CD4-positive, alpha-beta memory T cell (primary cell): ENCODE data around the gene CACNA1I. TPM values are rescaled to one million over a fixed set of nuclear protein-coding genes. Genes with fewer than 3 reads are reported as not detected.

Experiments used
- CTCF ChIA-PET: fragments of 350-600 bp; sonication (Branson Sonifier 250); formaldehyde crosslinking; loops from one replicate; lab custom pipeline; 2021; ENCODE audit warnings: inconsistent platforms; ENCODE audit not compliant: partially characterized antibody; lab: Charles Lee
- POLR2A ChIA-PET: fragments of 350-600 bp; sonication (Branson Sonifier 250); formaldehyde crosslinking; loops from one replicate; lab custom pipeline; 2021; ENCODE audit not compliant: partially characterized antibody; lab: Charles Lee
- DNase-seq, 5 donors: peaks; one replicate each; pipeline versions ENCODE4 v3.0.0 to v3.0.0-alpha.2; 2020 to 2022; ENCODE audit warnings: mixed read lengths in 1 of 5
- H3K27ac ChIP-seq: one replicate; pipeline ENCODE4 v1.7.0; 2013; ENCODE audit warnings: low read depth, low read length
- H3K27me3 ChIP-seq: 2 replicates; pipeline ENCODE4 v1.7.0; 2013; ENCODE audit warnings: mild to moderate bottlenecking, low read length, moderate library complexity; ENCODE audit not compliant: insufficient read depth
- H3K36me3 ChIP-seq: 2 replicates; pipeline ENCODE4 v1.7.0; 2013; ENCODE audit warnings: mild to moderate bottlenecking, low read length, moderate library complexity; ENCODE audit not compliant: insufficient read depth
- H3K4me1 ChIP-seq: 2 replicates; pipeline ENCODE4 v1.7.0; 2013; ENCODE audit warnings: mild to moderate bottlenecking, low read length, moderate library complexity; ENCODE audit not compliant: insufficient read depth
- H3K4me3 ChIP-seq, 2 donors: one replicate each; pipeline ENCODE4 v1.7.0; 2013; ENCODE audit warnings: low read length in 2 of 2, mild to moderate bottlenecking in 1 of 2
- H3K9me3 ChIP-seq, 2 donors: one replicate each; pipeline ENCODE4 v1.7.0; 2013; ENCODE audit warnings: low read length in 2 of 2, control low read depth in 1 of 2; ENCODE audit not compliant: control insufficient read depth in 1 of 2
- H3K27ac Mint-ChIP-seq, 7 donors: one replicate each; pipeline ENCODE4 v1.8.0; 2020 to 2021; ENCODE audit warnings: mixed read lengths in 7 of 7, mild to moderate bottlenecking in 6 of 7, inconsistent platforms in 3 of 7, moderate library complexity in 3 of 7
- H3K27me3 Mint-ChIP-seq, 2 donors: one replicate each; pipeline ENCODE4 v1.8.0; 2020 to 2021; ENCODE audit warnings: mixed read lengths in 2 of 2
- H3K36me3 Mint-ChIP-seq, 2 donors: one replicate each; pipeline ENCODE4 v1.8.0; 2020 to 2021; ENCODE audit warnings: mixed read lengths in 2 of 2, inconsistent platforms in 1 of 2, mild to moderate bottlenecking in 1 of 2
- H3K4me1 Mint-ChIP-seq, 4 donors: one replicate each; pipeline ENCODE4 v1.8.0; 2020 to 2021; ENCODE audit warnings: mixed read lengths in 4 of 4, mild to moderate bottlenecking in 1 of 4
- H3K4me3 Mint-ChIP-seq, 8 donors: one replicate each; pipeline ENCODE4 v1.8.0; 2020 to 2021; ENCODE audit warnings: mixed read lengths in 8 of 8, mild to moderate bottlenecking in 7 of 8, moderate library complexity in 6 of 8, inconsistent platforms in 3 of 8
- H3K9me3 Mint-ChIP-seq, 8 donors: one replicate each; pipeline ENCODE4 v1.8.0; 2020 to 2021; ENCODE audit warnings: mixed read lengths in 8 of 8, mild to moderate bottlenecking in 5 of 8, inconsistent platforms in 3 of 8, moderate library complexity in 1 of 8
- intact Hi-C: fragments of 100-400 bp; cut with micrococcal nuclease; formaldehyde crosslinking; loops from one replicate; pipeline ENCODE4 v1.15.1; 2023
- polyA plus RNA-seq, 2 donors: library from polyadenylated mRNA; unstranded; fragments of 300-500 nt; fragmentation: Illumina TruSeq; gene quantifications; one replicate each; pipeline ENCODE4 v1.2.3, GENCODE V29; 2021
- total RNA-seq, 2 experiments: library from RNA; stranded (reverse); gene quantifications; one replicate each; pipeline ENCODE4 v1.2.3, GENCODE V29; 2021

CACNA1I gene
- total and polyA plus RNA-seq, 4 experiments from 2014 or later = 0.30 to 58.0 (median 29.7) TPM

- DNase-seq = no peak
- Histone ChIP-seq H3K27ac (no peak overlapping the region), H3K4me3 (no peak overlapping the region), H3K4me1 (peaks cover 12% of the 10 kb centered on the region), H3K9me3 (no peaks in the 10 kb centered on the region), H3K36me3 (no peaks in the 10 kb centered on the region), H3K27me3 (no peaks in the 10 kb centered on the region)
- no peak overlapping the region for H3K27ac Mint-ChIP-seq
- H3K36me3 Mint-ChIP-seq = no peaks in the 10 kb centered on the region
- intact Hi-C loops = no loop called here
- ChIA-PET POLR2A (no interaction called here), CTCF (interaction anchor here (1.0 to 1.4 kb wide), 2 partner anchors 323 to 406 kb away, joined by 3 read pairs; no protein-coding TSS in a partner anchor)
- H3K27me3 Mint-ChIP-seq = peaks cover 1 to 7% of the 10 kb centered on the region in 2 donors
- H3K4me1 Mint-ChIP-seq = peaks cover 6 to 22% (median 10%) of the 10 kb centered on the region in 4 donors
- H3K4me3 Mint-ChIP-seq = no peak overlapping the region
- no peaks in the 10 kb centered on the region for H3K9me3 Mint-ChIP-seq
These were observed 48.5 kb downstream of the CACNA1I start for GRCh38 chr22:39618996-39619530.

GRCh38 chr22:39620924-39621690, 50.6 kb downstream of the CACNA1I start:
- no peak overlapping the region for H3K27ac ChIP-seq
- H3K9me3 Mint-ChIP-seq = no peaks in the 10 kb centered on the region
- H3K4me1 ChIP-seq = peaks cover 12% of the 10 kb centered on the region
- H3K9me3 ChIP-seq = no peaks in the 10 kb centered on the region
- H3K27ac Mint-ChIP-seq = peak overlapping the region in 1 of 7 donors; percentile 47
- H3K36me3 ChIP-seq = no peaks in the 10 kb centered on the region
- H3K27me3 ChIP-seq = no peaks in the 10 kb centered on the region
- H3K4me3 Mint-ChIP-seq = no peak overlapping the region
- no peaks in the 10 kb centered on the region for H3K36me3 Mint-ChIP-seq
- DNase-seq = no peak
- H3K4me1 Mint-ChIP-seq = peaks cover 6 to 9% (median 7%) of the 10 kb centered on the region in 4 donors
- peaks cover 1 to 7% of the 10 kb centered on the region in 2 donors for H3K27me3 Mint-ChIP-seq
- ChIA-PET CTCF (interaction anchor here (0.7 to 3.0 kb wide), 3 partner anchors 127 to 403 kb away, joined by 3 to 23 read pairs (median 7); no protein-coding TSS in a partner anchor), POLR2A (no interaction called here)
- intact Hi-C loops = loop anchor here (10.0 kb wide), 1 partner anchor 56 kb away; no protein-coding TSS in a partner anchor
- H3K4me3 ChIP-seq = no peak overlapping the region

- no peaks in the 10 kb centered on the region for H3K36me3 ChIP-seq
- no peak overlapping the region for H3K27ac ChIP-seq
- ChIA-PET POLR2A (no interaction called here), CTCF (interaction anchor here (0.8 to 3.0 kb wide), 5 partner anchors 8 to 402 kb away, joined by 3 to 23 read pairs (median 6); no protein-coding TSS in a partner anchor)
- peaks cover 6 to 9% (median 7%) of the 10 kb centered on the region in 4 donors for H3K4me1 Mint-ChIP-seq
- H3K27me3 Mint-ChIP-seq = peaks cover 1 to 10% of the 10 kb centered on the region in 2 donors
- no peak for DNase-seq
- H3K9me3 Mint-ChIP-seq = no peaks in the 10 kb centered on the region
- H3K4me1 ChIP-seq = peaks cover 12% of the 10 kb centered on the region
- no peaks in the 10 kb centered on the region for H3K27me3 ChIP-seq
- no peaks in the 10 kb centered on the region for H3K9me3 ChIP-seq
- H3K4me3 ChIP-seq = no peak overlapping the region
- peak overlapping the region in 1 of 7 donors; percentile 23 for H3K27ac Mint-ChIP-seq
- intact Hi-C loops = loop anchor here (10.0 kb wide), 1 partner anchor 57 kb away; no protein-coding TSS in a partner anchor
- no peaks in the 10 kb centered on the region for H3K36me3 Mint-ChIP-seq
- no peak overlapping the region for H3K4me3 Mint-ChIP-seq
These were observed 51.3 kb downstream of the CACNA1I start for GRCh38 chr22:39621826-39622225.

- Mint-ChIP-seq H3K4me3 (no peak overlapping the region), H3K27ac (no peak overlapping the region), H3K9me3 (no peaks in the 10 kb centered on the region), H3K36me3 (no peaks in the 10 kb centered on the region), H3K27me3 (peaks cover 1 to 8% of the 10 kb centered on the region in 2 donors), H3K4me1 (peaks cover 4 to 5% (median 5%) of the 10 kb centered on the region in 4 donors)
- intact Hi-C loops = loop anchor here (1.0 to 10.0 kb wide), 3 partner anchors 58 to 401 kb away; no protein-coding TSS in a partner anchor
- Histone ChIP-seq H3K27me3 (no peaks in the 10 kb centered on the region), H3K4me1 (peaks cover 9% of the 10 kb centered on the region), H3K27ac (no peak overlapping the region), H3K36me3 (no peaks in the 10 kb centered on the region), H3K4me3 (no peak overlapping the region), H3K9me3 (no peaks in the 10 kb centered on the region)
- ChIA-PET POLR2A (no interaction called here), CTCF (interaction anchor here (1.3 to 3.0 kb wide), 4 partner anchors 10 to 401 kb away, joined by 5 to 23 read pairs (median 6); no protein-coding TSS in a partner anchor)
- DNase-seq = peak; percentile 58 to 69 (median 64)
These were observed 52.4 kb downstream of the CACNA1I start for GRCh38 chr22:39622881-39623367.

GRCh38 chr22:39623603-39624500, 53.3 kb downstream of the CACNA1I start:
- Histone ChIP-seq H3K9me3 (no peaks in the 10 kb centered on the region), H3K27ac (no peak overlapping the region), H3K4me1 (peaks cover 7% of the 10 kb centered on the region), H3K36me3 (no peaks in the 10 kb centered on the region), H3K27me3 (no peaks in the 10 kb centered on the region), H3K4me3 (no peak overlapping the region)
- intact Hi-C loops = loop anchor here (1.0 to 10.0 kb wide), 3 partner anchors 59 to 400 kb away; no protein-coding TSS in a partner anchor
- H3K27ac Mint-ChIP-seq = no peak overlapping the region
- no peak for DNase-seq
- H3K9me3 Mint-ChIP-seq = no peaks in the 10 kb centered on the region
- H3K36me3 Mint-ChIP-seq = no peaks in the 10 kb centered on the region
- H3K4me1 Mint-ChIP-seq = peaks cover 0 to 2% (median under 1%) of the 10 kb centered on the region in 4 donors
- H3K4me3 Mint-ChIP-seq = no peak overlapping the region
- POLR2A ChIA-PET = no interaction called here
- H3K27me3 Mint-ChIP-seq = peaks cover 1 to 3% of the 10 kb centered on the region in 2 donors
- CTCF ChIA-PET = interaction anchor here (1.2 to 4.3 kb wide), 3 partner anchors 27 to 402 kb away, joined by 3 to 23 read pairs (median 5); no protein-coding TSS in a partner anchor

GRCh38 chr22:39624501-39624821, 53.9 kb downstream of the CACNA1I start:
- CTCF ChIA-PET = interaction anchor here (0.6 to 4.3 kb wide), 6 partner anchors 27 to 549 kb away, joined by 3 to 23 read pairs (median 4); no protein-coding TSS in a partner anchor
- Histone ChIP-seq H3K9me3 (no peaks in the 10 kb centered on the region), H3K36me3 (no peaks in the 10 kb centered on the region), H3K27me3 (no peaks in the 10 kb centered on the region), H3K27ac (no peak overlapping the region), H3K4me1 (peaks cover 7% of the 10 kb centered on the region), H3K4me3 (no peak overlapping the region)
- intact Hi-C loops = loop anchor here (10.0 kb wide), 1 partner anchor 60 kb away; no protein-coding TSS in a partner anchor
- no peak for DNase-seq
- POLR2A ChIA-PET = no interaction called here
- Mint-ChIP-seq H3K4me3 (no peak overlapping the region), H3K4me1 (peaks cover 0 to 5% (median under 1%) of the 10 kb centered on the region in 4 donors), H3K36me3 (no peaks in the 10 kb centered on the region), H3K27ac (no peak overlapping the region), H3K9me3 (no peaks in the 10 kb centered on the region), H3K27me3 (peaks cover 1 to 3% of the 10 kb centered on the region in 2 donors)
